Left colon (tissue), 2 donors: Measurements from ENCODE around the gene ANAPC16. TPM values are rescaled to one million over a fixed set of nuclear protein-coding genes. Genes with fewer than 3 reads are reported as not detected.
"Not testable (repeated sequence)": the region's sequence is repeated elsewhere in the genome, so short reads cannot be mapped to it uniquely, and the experiment has no call there.

Experiments used
- ATAC-seq: fragments of 200-7000 bp; cut with Tn5 transposase; one replicate; pipeline ENCODE4 v1.9.1; 2020; ENCODE audit warnings: mild to moderate bottlenecking, moderate library complexity
- DNase-seq, 2 donors: peaks; one replicate each; pipeline ENCODE4 v3.0.0-alpha.2; 2020
- intact Hi-C, 2 donors: fragments of 100-400 bp; cut with DNase I in 1 of 2; cut with micrococcal nuclease in 1 of 2; formaldehyde crosslinking; loops; one replicate each; pipeline versions ENCODE4 v1.11.2 to v1.14.0; 2022; cut with DNase I, micrococcal nuclease
- total RNA-seq, 2 donors: library from RNA; stranded (reverse); fragmentation: NEBNext Ultra II Directional; extraction: Animal tissue kit (Norgen Biotek cat#: 25700); gene quantifications; one replicate each; pipeline ENCODE4 v1.2.1, GENCODE V29; 2021
- donor health status: DM: no; HTN: no; CAD: no.
- donor health status: DM: yes; HTN: yes; CAD: no.

Gene ANAPC16
- total RNA-seq, 2 donors from 2014 or later = 75.6 to 83.8 TPM

DNA sequence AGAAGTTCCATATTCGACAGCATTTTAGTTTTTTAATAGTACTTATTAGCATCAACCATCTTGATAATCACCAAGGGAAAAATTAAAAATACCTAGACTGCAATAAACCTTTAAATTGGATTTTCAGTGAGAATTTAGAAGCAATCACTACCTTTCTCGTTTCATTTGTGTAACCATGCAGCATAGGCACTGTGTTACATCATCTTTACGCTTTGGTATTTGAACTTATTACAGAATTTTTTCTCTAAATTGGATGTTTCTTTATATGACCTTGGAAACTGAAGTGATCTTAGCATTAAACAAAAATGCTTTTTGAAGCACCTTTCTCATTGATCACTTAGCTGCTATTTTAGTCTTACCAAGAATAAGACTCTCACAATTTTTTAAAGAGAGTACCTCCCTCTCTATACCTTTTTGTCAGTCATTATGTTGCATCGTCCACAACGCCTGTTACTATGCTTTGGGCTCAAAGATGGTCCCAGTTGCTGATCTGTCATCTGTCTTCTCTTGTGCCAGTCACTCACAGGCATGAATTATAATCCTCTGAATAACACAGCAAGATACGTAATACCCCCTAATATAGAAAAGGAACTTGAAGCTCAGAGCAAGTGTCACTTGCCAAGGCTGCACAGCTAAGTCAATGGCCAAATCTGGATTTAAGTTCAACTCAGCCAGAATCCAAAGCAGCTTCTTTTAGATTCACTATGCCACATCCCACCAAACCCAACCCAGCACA, 19.9 kb downstream of the ANAPC16 start:
- ATAC-seq (no peak), DNase-seq (no peak)
- intact Hi-C loops = no loop called here

DNA sequence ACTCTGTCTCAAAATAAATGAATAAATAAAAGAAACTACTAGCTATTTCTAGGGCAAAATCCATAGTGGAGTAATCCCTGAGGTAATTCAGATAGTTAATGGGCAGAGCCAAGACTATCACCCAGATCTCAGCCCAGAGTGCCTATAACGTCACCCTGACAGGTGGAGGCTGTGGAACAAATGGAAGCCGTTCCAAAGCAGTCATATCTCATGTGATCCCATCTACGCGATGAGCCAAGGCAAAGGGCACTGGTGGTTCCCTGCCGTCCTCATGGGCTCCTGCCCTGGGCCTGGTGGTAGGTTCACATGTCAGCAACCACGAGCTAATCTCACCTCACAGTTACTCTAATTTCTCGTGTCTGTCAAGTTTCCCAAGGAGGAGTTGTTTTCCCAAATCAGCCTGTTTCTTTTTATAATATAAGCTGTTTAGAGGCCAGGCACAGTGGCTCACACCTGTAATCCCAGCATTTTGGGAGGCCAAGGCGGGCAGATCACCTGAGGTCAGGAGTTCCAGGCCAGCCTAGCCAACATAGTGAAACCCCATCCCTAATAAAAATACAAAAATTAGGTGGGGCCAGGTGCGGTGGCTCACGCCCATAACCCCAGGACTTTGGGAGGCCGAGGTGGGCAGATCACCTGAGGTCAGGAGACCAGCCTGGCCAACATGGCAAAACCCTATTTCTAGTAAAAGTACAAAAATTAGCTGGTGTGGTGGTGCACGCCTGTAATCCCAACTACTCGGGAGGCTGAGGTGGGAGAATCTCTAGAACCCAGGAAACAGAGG, 22.8 kb downstream of the ANAPC16 start:
- ATAC-seq (no peak), DNase-seq (no peak)
- intact Hi-C loops = no loop called here

DNA sequence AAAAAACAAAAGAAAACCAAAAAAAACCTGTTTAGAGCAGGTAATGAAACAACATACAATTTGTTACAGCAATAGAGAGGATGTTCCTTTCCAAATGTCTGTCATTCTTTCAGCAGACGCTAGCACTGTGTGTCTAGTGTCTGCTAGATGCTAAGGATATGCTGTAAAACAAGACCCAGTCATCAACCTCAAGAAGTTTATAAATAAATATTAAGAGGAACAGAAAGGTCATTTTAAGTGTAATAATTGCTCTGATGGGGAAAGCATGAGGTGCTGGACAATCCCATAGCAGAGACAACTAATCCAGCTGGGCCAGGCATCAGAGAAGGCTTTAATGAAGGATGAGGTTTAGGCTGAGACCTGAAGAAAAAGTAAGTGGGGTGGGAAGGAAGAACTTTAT, 23.6 kb downstream of the ANAPC16 start:
- intact Hi-C loops = no loop called here
- DNase-seq = peak in 1 of 2 donors; percentile 4
- ATAC-seq = no peak

DNA sequence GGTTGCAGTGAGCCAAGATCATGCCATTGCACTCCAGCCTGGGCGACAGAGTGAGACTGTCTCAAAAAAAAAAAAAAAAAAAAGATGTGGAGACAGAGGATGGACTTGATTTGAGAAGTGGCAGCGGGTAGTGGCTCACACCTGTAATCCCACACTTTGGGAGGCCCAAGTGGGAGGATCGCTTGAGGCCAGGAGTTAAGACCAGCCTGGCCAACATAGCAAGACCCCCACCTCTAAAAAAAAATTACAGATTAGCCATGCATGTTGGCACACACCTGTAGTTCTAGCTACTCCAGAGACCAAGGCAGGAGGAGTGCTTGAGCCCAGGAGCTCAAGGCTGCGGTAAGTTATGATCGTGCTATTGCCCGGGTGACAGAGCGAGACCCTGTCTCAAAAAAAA, 24.6 kb downstream of the ANAPC16 start:
- intact Hi-C loops = no loop called here
- no peak for ATAC-seq
- peak in 1 of 2 donors; percentile 20 for DNase-seq

DNA sequence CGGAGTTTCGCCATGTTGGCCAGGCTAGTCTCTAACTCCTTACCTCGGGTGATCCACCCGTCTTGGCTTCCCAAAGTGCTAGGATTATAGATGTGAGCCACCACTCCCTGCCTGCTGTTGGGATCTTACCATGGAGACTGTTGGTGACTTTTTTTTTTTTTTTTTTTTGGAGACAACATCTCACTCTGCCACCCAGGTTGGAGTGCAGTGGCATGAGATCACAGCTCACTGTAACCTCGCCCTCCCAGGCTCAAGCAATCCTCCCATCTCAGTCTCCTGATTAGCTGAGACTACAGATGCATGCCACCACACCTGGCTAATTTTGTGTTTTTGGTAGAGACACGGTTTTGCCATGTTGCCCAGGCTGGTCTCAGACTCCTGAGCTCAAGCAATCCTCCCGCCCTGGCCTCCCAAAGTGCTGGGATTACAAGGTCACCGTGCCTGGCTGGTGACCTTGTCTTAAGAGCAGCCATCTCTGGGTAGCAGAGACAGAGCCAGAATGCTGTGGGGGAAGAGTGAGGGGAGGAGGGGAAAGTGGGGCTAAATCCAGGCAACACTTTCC, 26.0 kb downstream of the ANAPC16 start:
- ATAC-seq = no peak
- intact Hi-C loops = no loop called here
- DNase-seq = peak in 1 of 2 donors; percentile 22

DNA sequence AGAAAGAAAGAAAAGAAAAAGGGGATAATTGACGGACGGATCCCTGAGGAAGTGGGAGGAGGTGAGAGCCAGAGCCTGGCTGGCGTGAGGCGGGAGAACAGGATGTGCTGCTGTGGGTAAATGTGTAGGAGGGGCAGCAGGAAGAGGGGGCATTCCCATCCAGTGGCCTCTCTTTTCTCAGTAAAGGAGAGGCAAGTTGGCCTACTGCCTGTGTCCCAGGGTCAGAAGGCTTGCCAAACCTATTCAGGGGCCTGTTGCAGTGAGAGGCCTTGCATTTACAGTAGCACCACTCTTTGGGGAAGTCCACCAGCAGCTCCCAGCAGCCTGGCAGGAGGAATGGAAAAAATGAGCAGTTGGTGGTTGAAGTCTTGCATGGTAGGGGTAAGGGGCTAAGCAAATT, 26.9 kb downstream of the ANAPC16 start:
- intact Hi-C loops = no loop called here
- DNase-seq (peak in 1 of 2 donors; percentile 61), ATAC-seq (no peak)

DNA sequence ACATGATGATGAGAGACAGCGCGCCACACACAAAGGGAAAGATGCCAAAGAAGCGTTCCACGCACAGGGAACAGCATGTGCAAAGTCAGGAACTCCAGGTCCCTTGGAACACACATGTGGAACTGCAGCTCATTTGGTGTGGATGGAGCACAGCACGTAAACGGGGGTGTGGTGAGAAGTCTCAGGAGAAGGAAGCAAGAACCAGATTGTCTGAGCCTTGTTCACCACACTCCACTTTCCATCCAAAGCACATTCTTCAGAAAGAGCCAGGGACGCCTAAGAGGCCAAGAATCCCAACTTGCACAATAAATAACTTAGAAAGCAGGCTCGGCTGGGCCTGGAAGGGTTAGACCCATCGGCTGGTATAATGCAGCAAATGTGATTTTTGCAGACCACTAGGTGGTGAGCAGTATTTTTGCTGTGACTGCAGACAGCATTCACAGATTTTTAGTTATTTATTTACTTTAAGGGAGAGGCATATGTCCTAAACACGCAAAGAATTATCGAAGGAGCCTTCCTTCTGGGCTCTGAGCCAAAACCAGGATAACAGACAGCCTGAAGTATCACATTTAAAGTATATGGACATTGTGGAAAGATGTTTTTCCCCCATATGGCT, 28.1 kb downstream of the ANAPC16 start:
- peak; percentile 59 for ATAC-seq
- intact Hi-C loops = no loop called here
- peak; percentile 69 to 82 for DNase-seq

DNA sequence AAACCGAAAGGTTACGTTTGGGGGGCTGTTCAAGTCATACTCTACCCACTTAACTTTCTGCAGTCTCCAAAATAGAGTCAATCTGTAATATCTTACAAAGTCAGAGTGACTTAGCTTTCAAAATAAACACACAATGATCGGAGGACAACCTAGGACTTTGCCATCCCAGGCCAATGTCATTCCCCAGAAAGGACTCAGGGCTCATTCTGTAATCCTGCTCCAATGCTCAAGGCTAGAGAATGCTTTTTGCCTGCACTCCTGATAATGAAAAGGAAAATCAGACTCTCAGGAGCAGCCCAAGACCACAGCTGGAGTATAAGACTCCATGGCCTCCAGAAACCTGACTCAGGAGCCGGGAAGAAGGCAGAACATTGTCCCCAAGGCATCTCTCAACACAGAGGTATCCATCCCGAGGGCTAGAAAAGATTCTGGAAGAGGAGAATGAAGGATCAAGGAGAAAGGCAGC, 28.8 kb downstream of the ANAPC16 start:
- no peak for DNase-seq

DNA sequence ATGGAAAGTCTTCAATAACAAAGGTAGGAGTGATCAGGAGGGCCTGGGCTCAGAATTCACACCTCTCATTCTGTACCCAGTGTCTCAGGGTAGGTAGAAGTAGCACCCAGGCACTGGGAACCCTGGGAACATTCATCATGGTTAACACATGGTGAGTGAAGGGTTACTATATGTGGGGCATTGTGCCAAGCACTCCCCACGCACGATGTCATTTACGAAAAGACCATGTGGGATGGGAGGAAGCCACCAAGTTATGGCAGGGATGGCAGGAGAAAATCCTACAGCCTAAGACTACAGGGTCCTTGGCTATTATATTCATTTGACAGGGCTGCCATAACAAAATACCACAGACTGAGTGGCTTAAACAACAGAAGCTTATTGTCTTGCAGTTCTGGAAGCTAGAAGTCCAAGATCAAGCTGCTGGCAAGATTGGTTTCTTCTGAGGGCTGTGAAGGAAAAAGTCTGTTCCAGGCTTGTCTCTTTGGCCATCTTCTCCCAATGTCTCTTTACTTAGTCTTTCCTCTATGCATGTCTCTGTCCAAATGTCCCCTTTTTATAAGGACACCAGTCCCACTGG, 30.2 kb downstream of the ANAPC16 start:
- ATAC-seq = no peak
- intact Hi-C loops = no loop called here

More for the DNA sequence above, 28.8 kb downstream of the ANAPC16 start:
- no peak for ATAC-seq
- intact Hi-C loops = no loop called here

DNA sequence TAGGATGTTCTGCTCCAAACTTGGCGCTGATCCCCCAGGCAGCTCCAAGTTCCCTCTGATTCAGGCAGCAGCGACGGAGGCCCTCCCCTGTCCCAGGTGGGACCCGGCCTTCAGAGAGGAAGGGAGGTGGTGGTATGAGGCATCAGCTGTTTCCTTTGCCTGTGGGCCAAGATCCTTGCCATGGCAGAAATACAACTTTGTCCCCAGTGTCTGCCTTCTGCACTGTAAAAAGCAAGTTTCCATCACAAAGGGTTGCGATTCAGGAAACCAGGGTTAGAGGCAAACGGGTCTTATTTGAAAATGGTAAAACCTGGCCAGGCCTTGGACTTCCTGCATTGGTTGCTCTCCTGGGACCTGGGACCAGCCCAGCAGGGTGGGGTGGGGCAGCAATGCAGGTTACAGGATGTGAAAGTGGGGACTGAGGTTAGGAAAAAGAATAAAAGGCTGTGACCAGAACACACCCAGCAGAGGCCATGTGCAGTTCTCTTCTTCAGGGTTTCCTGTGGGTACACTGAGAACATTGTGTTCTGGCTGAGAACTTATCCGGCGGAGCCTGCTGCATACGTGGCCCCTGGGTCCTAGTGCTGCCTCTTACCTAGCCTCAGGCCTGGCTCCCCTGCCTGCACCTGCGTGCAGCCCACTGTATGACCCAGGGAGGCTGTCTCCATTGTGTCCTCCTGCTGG, 32.8 kb downstream of the ANAPC16 start:
- DNase-seq (peak; percentile 83 to 94), ATAC-seq (peak; percentile 84)
- intact Hi-C loops = no loop called here

More for the DNA sequence above, 30.2 kb downstream of the ANAPC16 start:
- DNase-seq = no peak

DNA sequence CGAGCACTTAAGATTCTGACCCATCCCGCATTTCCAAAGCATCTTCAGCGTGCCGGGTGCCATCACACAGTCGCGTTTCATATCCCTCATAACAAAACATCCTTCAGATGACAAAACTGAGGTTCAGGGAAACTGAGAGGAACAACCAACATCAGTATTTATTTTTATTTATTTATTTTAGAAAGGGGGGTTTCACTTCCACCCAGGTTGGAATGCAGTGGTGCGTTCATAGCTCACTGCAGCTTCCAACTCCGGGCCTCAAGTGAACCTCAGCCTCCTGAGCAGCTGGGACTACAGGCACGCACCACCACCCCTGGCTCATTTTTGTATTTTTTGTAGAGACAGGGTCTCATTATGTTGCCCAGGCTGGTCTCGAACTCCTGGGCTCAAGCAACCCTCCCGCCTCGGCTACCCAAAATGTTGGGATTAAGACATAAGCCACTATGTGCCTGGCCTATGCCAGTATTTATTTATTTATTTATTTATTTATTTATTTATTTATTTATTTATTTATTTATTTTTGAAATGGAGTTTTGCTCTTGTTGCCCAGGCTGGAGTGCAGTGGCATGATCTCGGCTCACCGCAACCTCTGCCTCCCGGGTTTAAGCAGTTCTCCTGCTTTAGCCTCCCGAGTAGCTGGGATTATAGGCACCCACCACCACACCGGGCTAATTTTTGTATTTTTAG, 33.5 kb downstream of the ANAPC16 start:
- DNase-seq, intact Hi-C loops, ATAC-seq: not testable (repeated sequence)

DNA sequence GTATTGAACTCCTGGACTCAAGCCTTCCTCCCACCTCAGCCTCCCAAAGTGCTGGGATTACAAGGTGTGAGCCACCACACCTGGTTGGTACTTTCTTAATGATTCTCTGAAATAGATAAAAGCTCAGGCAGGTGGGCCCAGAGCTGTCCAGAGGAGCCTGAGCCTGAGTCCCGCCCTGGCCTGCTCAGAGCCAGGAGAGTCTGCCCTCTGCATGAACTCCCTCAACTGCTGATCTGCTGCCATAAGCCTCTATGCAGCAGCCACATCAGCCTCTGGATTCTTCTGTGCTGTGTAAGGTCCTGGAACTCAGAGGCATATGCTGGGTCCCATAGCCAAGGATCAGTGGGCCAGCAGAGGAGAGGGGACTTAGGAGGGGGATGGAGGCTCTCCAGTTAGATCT, 34.9 kb downstream of the ANAPC16 start:
- intact Hi-C loops = no loop called here
- peak; percentile 35 to 63 for DNase-seq

DNA sequence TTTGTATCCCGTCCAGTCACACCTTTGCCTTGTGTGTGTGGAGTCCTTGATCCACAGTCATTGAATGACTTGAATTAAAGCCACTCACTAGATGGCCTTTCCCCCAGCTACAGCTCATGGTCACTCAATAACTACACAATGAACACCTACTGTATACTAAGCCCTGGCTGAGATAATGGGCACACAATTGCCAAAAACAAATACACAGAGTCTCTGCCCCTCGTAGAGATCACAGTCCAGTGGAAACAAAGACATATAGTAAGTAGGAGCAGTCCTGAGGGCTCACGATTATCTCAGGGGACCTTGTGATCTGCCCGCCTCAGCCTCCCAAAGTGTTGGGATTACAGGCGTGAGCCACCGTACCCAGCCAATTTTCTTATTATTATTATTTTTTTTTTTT, 35.8 kb downstream of the ANAPC16 start:
- DNase-seq (no peak), ATAC-seq (no peak)
- intact Hi-C loops = no loop called here

More for the DNA sequence above, 34.9 kb downstream of the ANAPC16 start:
- no peak for ATAC-seq

DNA sequence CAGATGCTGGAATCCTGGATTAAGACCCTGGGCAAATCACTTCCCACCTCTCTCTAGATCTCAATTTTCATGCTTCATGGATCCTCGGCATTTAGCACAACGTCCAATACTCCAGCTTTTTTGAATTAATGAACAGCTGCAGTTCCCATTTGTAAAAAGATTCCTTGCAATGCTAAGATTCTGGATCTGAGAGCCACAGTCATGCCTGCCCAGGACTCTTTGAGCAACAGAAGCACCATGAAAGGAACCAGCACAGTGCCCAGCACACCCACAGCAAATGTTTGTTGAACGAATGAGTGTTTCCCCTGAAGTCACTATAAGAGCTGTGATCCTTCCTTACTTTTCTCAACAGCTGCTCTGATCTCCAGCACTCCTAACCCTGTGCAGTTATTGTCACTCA, 37.2 kb downstream of the ANAPC16 start:
- intact Hi-C loops = no loop called here
- no peak for DNase-seq
- no peak for ATAC-seq

DNA sequence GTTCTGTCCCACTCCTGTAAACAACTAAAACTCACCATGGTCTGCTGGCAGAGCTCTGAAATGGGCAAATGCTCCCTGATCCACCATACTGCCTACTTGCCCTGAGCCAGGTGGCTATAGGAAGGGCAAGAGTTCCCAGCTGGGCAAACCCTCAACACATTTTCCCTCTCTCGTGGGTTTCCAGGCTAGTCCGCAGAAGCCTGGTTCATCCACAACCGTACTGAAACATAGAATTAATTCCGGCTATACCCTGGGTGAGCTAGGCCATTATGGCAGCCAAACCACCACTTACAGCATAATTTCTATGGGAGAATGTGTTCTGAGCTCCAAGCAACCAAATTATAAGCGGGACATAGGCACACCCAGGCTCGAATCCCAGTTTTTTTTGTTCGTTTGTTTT, 37.8 kb downstream of the ANAPC16 start:
- DNase-seq = no peak
- ATAC-seq = no peak
- intact Hi-C loops = no loop called here

DNA sequence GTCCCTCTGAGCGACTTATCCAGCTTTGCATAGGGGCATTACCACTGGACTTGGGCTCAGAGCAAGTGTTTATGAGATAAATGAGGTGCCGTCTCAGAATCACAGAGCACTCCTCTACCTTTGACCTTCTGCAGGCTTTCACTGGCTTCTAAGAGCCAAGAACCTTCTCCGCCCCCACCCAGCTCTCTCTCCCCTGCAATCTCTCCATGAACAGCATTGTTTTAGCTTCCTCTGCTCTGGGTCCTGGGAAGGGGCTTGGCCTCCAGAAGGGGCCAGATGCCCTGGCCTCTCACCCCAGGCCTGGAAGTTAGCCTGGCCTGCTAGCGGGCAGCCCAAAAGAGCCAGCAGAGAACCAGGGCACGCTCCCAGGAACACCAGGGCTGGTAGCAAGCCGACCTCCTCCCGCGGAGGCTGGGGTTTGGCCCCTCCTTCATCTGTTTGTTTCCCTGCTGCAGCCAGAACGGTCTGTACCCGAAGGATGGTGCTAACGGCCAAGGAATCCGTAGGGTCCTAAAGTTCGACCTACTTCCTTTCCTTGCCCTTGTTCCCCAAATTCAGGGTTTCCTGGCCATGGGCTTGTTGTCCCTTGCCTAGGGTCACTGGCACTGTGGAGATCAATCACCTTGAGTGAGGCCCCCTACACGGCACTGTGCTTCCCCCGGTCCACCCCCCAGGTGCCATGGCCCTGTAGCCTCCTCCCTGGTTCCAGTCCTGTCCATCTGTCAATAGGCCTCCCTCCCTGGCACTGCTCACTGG, 39.2 kb downstream of the ANAPC16 start:
- peak; percentile 89 for ATAC-seq
- DNase-seq = peak; percentile 82 to 93
- intact Hi-C loops = no loop called here
